ENCODE data around the gene INTS3. TPM values are rescaled to one million over a fixed set of nuclear protein-coding genes. Genes with fewer than 3 reads are reported as not detected.
"Not testable (repeated sequence)": the region's sequence is repeated elsewhere in the genome, so short reads cannot be mapped to it uniquely, and the experiment has no call there.

The INTS3 gene
- total RNA-seq, 1 donor from 2014 or later = 72.9 TPM

- DNase-seq (ENCODE audit: low spot score) = no peak
These were observed 22.4 kb upstream of the INTS3 start for GRCh38 chr1:153705484-153705883.

- no peak for DNase-seq (ENCODE audit: low spot score)
These were observed 16.8 kb upstream of the INTS3 start for GRCh38 chr1:153711026-153711425.

- DNase-seq (ENCODE audit: low spot score) = not testable (repeated sequence)
These were observed 11.6 kb upstream of the INTS3 start for GRCh38 chr1:153716211-153716610.

- no peak for DNase-seq (ENCODE audit: low spot score)
These were observed 10.5 kb upstream of the INTS3 start for GRCh38 chr1:153717330-153717729.

- no peak for DNase-seq (ENCODE audit: low spot score)
These were observed 4.2 kb upstream of the INTS3 start for GRCh38 chr1:153723687-153724086.

GRCh38 chr1:153724634-153725033, 3.2 kb upstream of the INTS3 start:
- DNase-seq (ENCODE audit: low spot score) = not testable (repeated sequence)

- no peak for DNase-seq (ENCODE audit: low spot score)
These were observed 636 bp downstream of the INTS3 start for GRCh38 chr1:153728305-153729066.

- DNase-seq (ENCODE audit: low spot score) = no peak
These were observed 2.7 kb downstream of the INTS3 start for GRCh38 chr1:153730468-153730988.

GRCh38 chr1:153733970-153734369, 6.1 kb downstream of the INTS3 start:
- DNase-seq (ENCODE audit: low spot score) = no peak

GRCh38 chr1:153734396-153735089, 6.7 kb downstream of the INTS3 start:
- no peak for DNase-seq (ENCODE audit: low spot score)

GRCh38 chr1:153735090-153735420, 7.2 kb downstream of the INTS3 start:
- no peak for DNase-seq (ENCODE audit: low spot score)

GRCh38 chr1:153741986-153742385, 14.1 kb downstream of the INTS3 start:
- no peak for DNase-seq (ENCODE audit: low spot score)

GRCh38 chr1:153742411-153743142, 14.7 kb downstream of the INTS3 start:
- peak; percentile 53 for DNase-seq (ENCODE audit: low spot score)

GRCh38 chr1:153745417-153745816, 17.6 kb downstream of the INTS3 start:
- DNase-seq (ENCODE audit: low spot score) = no peak

- DNase-seq (ENCODE audit: low spot score) = no peak
These were observed 18.3 kb downstream of the INTS3 start for GRCh38 chr1:153746174-153746573.

GRCh38 chr1:153748903-153749302, 21.1 kb downstream of the INTS3 start:
- DNase-seq (ENCODE audit: low spot score) = no peak

- peak; percentile 86 for DNase-seq (ENCODE audit: low spot score)
These were observed 21.7 kb downstream of the INTS3 start for GRCh38 chr1:153749408-153750005.

- DNase-seq (ENCODE audit: low spot score) = no peak
These were observed 22.5 kb downstream of the INTS3 start for GRCh38 chr1:153750026-153750995.

GRCh38 chr1:153752072-153752471, 24.2 kb downstream of the INTS3 start:
- DNase-seq (ENCODE audit: low spot score) = no peak

- DNase-seq (ENCODE audit: low spot score) = peak; percentile 47
These were observed 24.8 kb downstream of the INTS3 start for GRCh38 chr1:153752571-153753195.

Data from mucosa of gallbladder (tissue), 1 donor.